ENCODE measurements around the gene MANF.

GRCh38 chr3:51384726-51385473 lies at the start of gene MANF:
- TF ChIP-seq POLR2A (IDR thresholded peaks at IDR 0.05) (peak; percentile 87 to 95), CTCF (IDR thresholded peaks at IDR 0.05) (peak in 3 of 6 experiments; percentile 34 to 53 (median 47))

Data from adrenal gland (tissue), 5 donors.